SU-DHL-6 (cell line): Measurements from ENCODE around the gene ZNF266.

Experiments
- EZH2phosphoT487 ChIP-seq: fragments of 200-600 bp; sonication (generic), shearing (Covaris generic); conservative IDR thresholded peaks from 2 replicates; pipeline ENCODE4 v1.6.1; 2018; ENCODE audit warnings: mild to moderate bottlenecking, antibody characterized with exemption, low read length, moderate library complexity, mixed read lengths
- TF ChIP-seq, protein P1 (sequence below): fragments of 200-600 bp; sonication (generic); IDR thresholded peaks from one replicate; pipeline ENCODE4 v1.5.1; 2017; ENCODE audit warnings: antibody characterized with exemption, mild to moderate bottlenecking, low read length, moderate library complexity; ENCODE audit not compliant: insufficient read depth, poor library complexity, severe bottlenecking

DNA sequence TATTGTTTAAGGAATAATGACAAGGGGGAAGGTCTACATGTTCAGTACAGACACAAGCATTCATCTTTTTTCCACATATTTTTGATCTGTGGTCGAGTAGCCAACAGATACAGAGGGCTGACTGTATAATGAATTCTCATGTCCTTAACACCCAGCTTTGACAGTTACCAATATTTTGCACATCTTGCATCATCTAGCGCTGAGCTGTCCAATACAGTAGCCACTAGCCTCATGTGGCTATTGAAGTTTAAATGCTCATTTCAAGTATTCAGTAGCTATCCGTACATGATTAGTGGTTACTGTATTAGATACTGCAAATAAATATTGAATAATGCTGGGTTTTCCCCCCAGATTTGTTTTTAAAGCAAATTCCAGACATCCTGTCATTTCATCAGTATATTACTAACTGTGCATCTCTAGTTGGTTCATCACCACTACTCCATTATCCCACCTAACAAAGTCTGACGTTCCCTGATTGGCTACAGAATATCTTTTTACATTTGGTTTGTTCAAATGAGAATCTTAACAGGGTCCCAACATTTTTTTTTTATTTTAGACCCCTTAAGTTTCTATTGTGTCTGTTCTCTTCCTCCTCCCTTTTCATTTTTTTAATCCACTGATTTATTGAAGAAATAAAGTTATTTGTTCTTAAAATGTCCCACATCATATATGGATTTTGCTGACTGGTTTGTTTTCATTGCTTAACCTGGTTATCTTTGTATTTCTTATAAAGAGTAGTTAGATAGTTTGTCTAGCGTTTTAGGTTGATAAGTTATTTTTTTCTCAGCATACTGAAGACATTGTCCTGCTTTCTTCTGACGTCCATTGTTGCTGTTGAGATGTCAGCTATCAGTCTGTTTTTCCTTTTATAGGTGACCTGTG is 64.4 kb downstream of the ZNF266 start:
- TF ChIP-seq EZH2phosphoT487, result no peak
- TF ChIP-seq, protein P1, sequence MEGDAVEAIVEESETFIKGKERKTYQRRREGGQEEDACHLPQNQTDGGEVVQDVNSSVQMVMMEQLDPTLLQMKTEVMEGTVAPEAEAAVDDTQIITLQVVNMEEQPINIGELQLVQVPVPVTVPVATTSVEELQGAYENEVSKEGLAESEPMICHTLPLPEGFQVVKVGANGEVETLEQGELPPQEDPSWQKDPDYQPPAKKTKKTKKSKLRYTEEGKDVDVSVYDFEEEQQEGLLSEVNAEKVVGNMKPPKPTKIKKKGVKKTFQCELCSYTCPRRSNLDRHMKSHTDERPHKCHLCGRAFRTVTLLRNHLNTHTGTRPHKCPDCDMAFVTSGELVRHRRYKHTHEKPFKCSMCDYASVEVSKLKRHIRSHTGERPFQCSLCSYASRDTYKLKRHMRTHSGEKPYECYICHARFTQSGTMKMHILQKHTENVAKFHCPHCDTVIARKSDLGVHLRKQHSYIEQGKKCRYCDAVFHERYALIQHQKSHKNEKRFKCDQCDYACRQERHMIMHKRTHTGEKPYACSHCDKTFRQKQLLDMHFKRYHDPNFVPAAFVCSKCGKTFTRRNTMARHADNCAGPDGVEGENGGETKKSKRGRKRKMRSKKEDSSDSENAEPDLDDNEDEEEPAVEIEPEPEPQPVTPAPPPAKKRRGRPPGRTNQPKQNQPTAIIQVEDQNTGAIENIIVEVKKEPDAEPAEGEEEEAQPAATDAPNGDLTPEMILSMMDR, result no peak
